PC-9 (cell line): ENCODE measurements around the gene SBK3.

Experiments used
- CTCF ChIP-seq: fragments of 200-600 bp; sonication (generic); conservative IDR thresholded peaks from 2 replicates; pipeline ENCODE4 v1.6.1; 2017; ENCODE audit warnings: mixed run types, antibody characterized with exemption, mild to moderate bottlenecking, moderate library complexity
- EZH2 ChIP-seq: fragments of 200-600 bp; sonication (generic); IDR thresholded peaks from 2 replicates; pipeline ENCODE4 v1.8.0; 2017; ENCODE audit warnings: antibody characterized with exemption, low read depth

GRCh38 chr19:55580628-55581144, 35.3 kb upstream of the SBK3 start, which contains the start of gene ZNF579:
- TF ChIP-seq CTCF (no peak), EZH2 (no peak)
